Hepatocyte (in vitro differentiated cells): ENCODE data around the gene ASCC2. TPM values are rescaled to one million over a fixed set of nuclear protein-coding genes. Genes with fewer than 3 reads are reported as not detected.

Source experiments
- DNase-seq: peaks from one replicate; pipeline ENCODE4 v3.0.0-alpha.2; 2016; ENCODE audit warnings: low spot score
- H2AFZ ChIP-seq: fragments of 200-600 bp; sonication (generic); 2 replicates; pipeline ENCODE4 v1.6.0; 2016; ENCODE audit warnings: antibody characterized with exemption, mild to moderate bottlenecking
- H3K27ac ChIP-seq: fragments of 200-600 bp; sonication (generic); 2 replicates; pipeline ENCODE4 v1.5.1; 2016; ENCODE audit warnings: mild to moderate bottlenecking
- H3K27me3 ChIP-seq: fragments of 200-600 bp; sonication (generic); 2 replicates; pipeline ENCODE4 v1.6.1; 2016
- H3K36me3 ChIP-seq: fragments of 200-600 bp; sonication (generic); replicated peaks from 2 replicates; pipeline ENCODE4 v1.5.1; 2016; ENCODE audit warnings: low read depth; ENCODE audit not compliant: insufficient read depth
- H3K4me1 ChIP-seq: fragments of 200-600 bp; sonication (generic); 2 replicates; pipeline ENCODE4 v1.5.1; 2016; ENCODE audit warnings: mild to moderate bottlenecking, moderate library complexity; ENCODE audit not compliant: insufficient read depth
- H3K4me2 ChIP-seq: fragments of 200-600 bp; sonication (generic); 2 replicates; pipeline ENCODE4 v1.6.0; 2016
- H3K4me3 ChIP-seq: fragments of 200-600 bp; sonication (generic); 2 replicates; pipeline ENCODE4 v1.5.1; 2016; ENCODE audit warnings: mild to moderate bottlenecking
- H3K79me2 ChIP-seq: fragments of 200-600 bp; sonication (generic); 2 replicates; pipeline ENCODE4 v1.6.0; 2017; ENCODE audit warnings: mild to moderate bottlenecking
- H3K9me2 ChIP-seq: fragments of 200-600 bp; sonication (generic); replicated peaks from 2 replicates; pipeline ENCODE4 v1.6.0; 2017; ENCODE audit warnings: mild to moderate bottlenecking; ENCODE audit not compliant: insufficient read depth
- H3K9me3 ChIP-seq: fragments of 200-600 bp; sonication (generic); 2 replicates; pipeline ENCODE4 v1.5.1; 2016; ENCODE audit warnings: low read depth, mild to moderate bottlenecking
- H4K20me1 ChIP-seq: fragments of 200-600 bp; sonication (generic); 2 replicates; pipeline ENCODE4 v1.6.0; 2016; ENCODE audit warnings: mild to moderate bottlenecking; ENCODE audit not compliant: insufficient read depth, poor library complexity, severe bottlenecking
- EZH2 ChIP-seq: fragments of 200-600 bp; sonication (generic); IDR thresholded peaks from 2 replicates; pipeline ENCODE4 v1.6.1; 2016; ENCODE audit warnings: antibody characterized with exemption, mild to moderate bottlenecking, borderline replicate concordance
- EZH2phosphoT487 ChIP-seq: fragments of 200-600 bp; sonication (generic); IDR thresholded peaks from one replicate; pipeline ENCODE4 v1.6.1; 2018; ENCODE audit warnings: antibody characterized with exemption, mild to moderate bottlenecking, low read depth, moderate library complexity; ENCODE audit not compliant: unreplicated experiment, severe bottlenecking
- WGBS: methylation state at CpG from one replicate; pipeline ENCODE4 v1.1.6; 2016; ENCODE audit warnings: low lambda C conversion rate; ENCODE audit errors: missing lambda C conversion rate; 5-methylcytosine and 5-hydroxymethylcytosine counted together
- polyA plus RNA-seq: library from polyadenylated mRNA; unstranded; fragments of >200 nt; fragmentation: Nextera tagmentation; extraction: Ambion mirVana; gene quantifications from 2 replicates; pipeline ENCODE4 v1.2.1, GENCODE V29; 2016
- total RNA-seq: library from RNA; depleted of rRNA; stranded (reverse); fragments of >200 nt; gene quantifications from 2 replicates; pipeline ENCODE4 v1.2.3, GENCODE V29; 2014
- TF ChIP-seq, protein P1 (sequence below): fragments of 200-600 bp; sonication (generic); IDR thresholded peaks from 2 replicates; pipeline ENCODE4 v1.5.1; 2016; ENCODE audit warnings: antibody characterized with exemption, mild to moderate bottlenecking; ENCODE audit not compliant: poor library complexity

The ASCC2 gene
- total and polyA plus RNA-seq, 2 experiments from 2014 or later, result 25.9 to 54.8 TPM

DNA sequence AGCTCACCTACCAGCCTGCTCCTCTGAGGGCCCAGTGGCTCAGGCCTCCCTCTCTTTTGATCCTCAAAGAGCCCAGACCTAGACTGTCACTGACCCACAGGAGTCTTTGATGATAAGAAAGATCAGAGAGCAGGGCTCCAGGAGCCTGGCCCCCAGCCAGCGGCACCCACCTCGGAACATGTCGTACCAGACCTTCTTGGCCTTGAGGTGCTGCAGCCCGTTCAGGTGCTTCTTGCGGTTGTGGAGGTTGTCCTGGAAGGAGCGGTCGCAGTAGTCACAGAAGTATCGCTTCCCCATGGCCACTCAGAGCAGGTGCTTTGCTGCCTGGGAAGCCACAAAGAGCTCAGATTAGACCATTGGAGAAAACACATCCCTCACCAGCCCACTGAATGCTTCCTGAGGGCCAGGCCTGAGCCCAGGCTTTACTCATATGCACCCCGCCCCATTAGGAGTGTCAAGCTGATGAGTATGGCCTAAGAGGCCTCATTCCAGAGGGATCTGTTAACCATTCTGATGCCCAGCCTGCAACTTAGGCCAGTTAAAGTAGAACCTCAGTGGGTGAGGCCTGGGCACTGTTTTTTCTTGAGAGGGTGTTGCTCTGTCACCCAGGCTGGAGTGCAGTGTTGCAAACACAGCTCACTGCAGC is 89.7 kb downstream of the ASCC2 start:
- no peaks in the 10 kb centered on the region for H3K27me3 ChIP-seq
- no peaks in the 10 kb centered on the region for H3K4me1 ChIP-seq
- no peak overlapping the region for H3K27ac ChIP-seq
- TF ChIP-seq EZH2, result no peak
- TF ChIP-seq EZH2phosphoT487, result no peak
- TF ChIP-seq, protein P1, sequence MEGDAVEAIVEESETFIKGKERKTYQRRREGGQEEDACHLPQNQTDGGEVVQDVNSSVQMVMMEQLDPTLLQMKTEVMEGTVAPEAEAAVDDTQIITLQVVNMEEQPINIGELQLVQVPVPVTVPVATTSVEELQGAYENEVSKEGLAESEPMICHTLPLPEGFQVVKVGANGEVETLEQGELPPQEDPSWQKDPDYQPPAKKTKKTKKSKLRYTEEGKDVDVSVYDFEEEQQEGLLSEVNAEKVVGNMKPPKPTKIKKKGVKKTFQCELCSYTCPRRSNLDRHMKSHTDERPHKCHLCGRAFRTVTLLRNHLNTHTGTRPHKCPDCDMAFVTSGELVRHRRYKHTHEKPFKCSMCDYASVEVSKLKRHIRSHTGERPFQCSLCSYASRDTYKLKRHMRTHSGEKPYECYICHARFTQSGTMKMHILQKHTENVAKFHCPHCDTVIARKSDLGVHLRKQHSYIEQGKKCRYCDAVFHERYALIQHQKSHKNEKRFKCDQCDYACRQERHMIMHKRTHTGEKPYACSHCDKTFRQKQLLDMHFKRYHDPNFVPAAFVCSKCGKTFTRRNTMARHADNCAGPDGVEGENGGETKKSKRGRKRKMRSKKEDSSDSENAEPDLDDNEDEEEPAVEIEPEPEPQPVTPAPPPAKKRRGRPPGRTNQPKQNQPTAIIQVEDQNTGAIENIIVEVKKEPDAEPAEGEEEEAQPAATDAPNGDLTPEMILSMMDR, result no peak
- H3K9me2 ChIP-seq, result no peaks in the 10 kb centered on the region
- H2AFZ ChIP-seq, result no peak overlapping the region
- 91% methylated on average over 9 of the region's 9 CpGs for WGBS
- H3K79me2 ChIP-seq, result no peaks in the 10 kb centered on the region
- H3K36me3 ChIP-seq, result no peaks in the 10 kb centered on the region
- no peak overlapping the region for H3K4me2 ChIP-seq
- H3K4me3 ChIP-seq, result no peak overlapping the region
- no peak for DNase-seq
- H4K20me1 ChIP-seq, result no peaks in the 10 kb centered on the region
- H3K9me3 ChIP-seq, result no peaks in the 10 kb centered on the region

DNA sequence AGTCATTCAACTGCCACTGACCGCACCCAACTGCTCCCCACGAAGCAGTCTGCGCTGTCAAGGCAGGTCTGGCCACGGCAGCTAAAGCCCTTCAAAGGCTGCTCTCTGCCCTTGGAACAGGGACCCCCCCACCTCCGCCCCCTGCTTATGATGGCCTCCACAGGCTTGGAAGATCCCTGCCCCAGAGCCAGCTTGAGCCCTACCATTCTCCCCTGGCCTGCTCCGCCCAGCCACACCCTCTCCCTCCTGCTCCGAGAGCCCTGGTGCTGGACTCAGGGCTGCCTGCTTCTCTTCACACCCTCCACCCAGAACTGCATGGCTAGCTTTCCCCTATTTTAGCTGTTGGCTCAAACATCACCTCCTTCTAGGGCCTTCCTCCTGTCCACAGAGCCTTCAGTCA is 90.2 kb downstream of the ASCC2 start:
- H3K79me2 ChIP-seq, result no peaks in the 10 kb centered on the region
- H3K4me3 ChIP-seq, result no peak overlapping the region
- no peak overlapping the region for H3K27ac ChIP-seq
- 87% methylated on average over 7 of the region's 7 CpGs for WGBS
- no peak for DNase-seq
- no peaks in the 10 kb centered on the region for H3K9me3 ChIP-seq
- TF ChIP-seq EZH2, result no peak
- no peak for TF ChIP-seq EZH2phosphoT487
- TF ChIP-seq, protein P1, result no peak
- no peaks in the 10 kb centered on the region for H3K36me3 ChIP-seq
- H4K20me1 ChIP-seq, result no peaks in the 10 kb centered on the region
- no peak overlapping the region for H2AFZ ChIP-seq
- no peak overlapping the region for H3K4me2 ChIP-seq
- no peaks in the 10 kb centered on the region for H3K27me3 ChIP-seq
- H3K4me1 ChIP-seq, result no peaks in the 10 kb centered on the region
- no peaks in the 10 kb centered on the region for H3K9me2 ChIP-seq

DNA sequence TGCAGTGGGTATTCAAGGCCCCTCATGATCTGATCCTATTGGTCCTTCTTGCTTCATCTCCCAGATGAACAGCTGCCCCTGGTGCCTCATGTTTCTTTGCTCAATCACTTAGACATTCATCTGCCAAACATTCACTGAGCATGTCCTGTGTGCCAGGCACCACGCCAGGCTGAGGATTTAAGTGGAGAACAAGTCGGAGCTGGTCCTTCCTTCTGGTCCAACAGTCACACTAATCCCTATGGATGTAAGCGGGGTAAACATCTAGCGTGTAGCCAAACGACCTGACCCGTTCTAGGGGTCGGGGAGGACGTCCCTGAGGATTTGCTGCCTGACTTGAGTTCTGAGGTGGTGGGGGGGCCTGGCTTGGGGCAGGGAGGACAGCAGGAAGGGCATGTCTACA is 93.2 kb downstream of the ASCC2 start:
- no peak for TF ChIP-seq EZH2
- TF ChIP-seq EZH2phosphoT487, result no peak
- TF ChIP-seq, protein P1, result no peak
- H3K36me3 ChIP-seq, result no peaks in the 10 kb centered on the region
- no peaks in the 10 kb centered on the region for H3K9me2 ChIP-seq
- no peak overlapping the region for H3K27ac ChIP-seq
- H2AFZ ChIP-seq, result no peak overlapping the region
- WGBS, result 83% methylated on average over 8 of the region's 8 CpGs
- no peaks in the 10 kb centered on the region for H4K20me1 ChIP-seq
- H3K4me3 ChIP-seq, result no peak overlapping the region
- no peaks in the 10 kb centered on the region for H3K27me3 ChIP-seq
- no peaks in the 10 kb centered on the region for H3K9me3 ChIP-seq
- no peaks in the 10 kb centered on the region for H3K79me2 ChIP-seq
- peak; percentile 40 for DNase-seq
- H3K4me2 ChIP-seq, result no peak overlapping the region
- H3K4me1 ChIP-seq, result no peaks in the 10 kb centered on the region

DNA sequence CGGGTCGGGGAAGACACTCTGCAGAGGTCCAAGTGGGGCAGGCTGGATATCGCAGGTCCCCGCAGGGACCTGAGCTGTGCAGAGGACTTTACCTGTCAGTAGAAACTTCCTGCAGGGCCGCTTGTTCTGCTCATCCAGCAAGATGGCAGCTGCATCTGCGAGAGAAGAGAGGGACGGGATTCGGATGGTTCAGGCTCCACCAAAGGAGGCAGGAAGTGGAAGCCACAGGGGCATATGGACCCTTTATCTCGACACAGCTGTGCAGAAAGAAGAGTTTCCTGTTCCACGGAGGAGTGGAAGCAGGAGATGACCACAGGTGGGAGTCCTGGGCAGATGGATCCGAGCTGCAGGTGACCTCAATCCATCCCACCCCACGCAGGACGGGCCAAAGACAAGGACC is 95.7 kb downstream of the ASCC2 start:
- H3K9me3 ChIP-seq, result no peaks in the 10 kb centered on the region
- H3K36me3 ChIP-seq, result no peaks in the 10 kb centered on the region
- H3K27me3 ChIP-seq, result no peaks in the 10 kb centered on the region
- TF ChIP-seq, protein P1, result no peak
- TF ChIP-seq EZH2phosphoT487, result no peak
- TF ChIP-seq EZH2, result no peak
- no peak overlapping the region for H3K4me3 ChIP-seq
- 91% methylated on average over 13 of the region's 13 CpGs for WGBS
- no peaks in the 10 kb centered on the region for H3K79me2 ChIP-seq
- H4K20me1 ChIP-seq, result no peaks in the 10 kb centered on the region
- no peaks in the 10 kb centered on the region for H3K9me2 ChIP-seq
- no peaks in the 10 kb centered on the region for H3K4me1 ChIP-seq
- no peak overlapping the region for H2AFZ ChIP-seq
- no peak for DNase-seq
- H3K27ac ChIP-seq, result no peak overlapping the region
- no peak overlapping the region for H3K4me2 ChIP-seq
